ENCODE data around the gene PIK3CD. TPM values are rescaled to one million over a fixed set of nuclear protein-coding genes. Genes with fewer than 3 reads are reported as not detected.

PIK3CD gene
- total RNA-seq, 1 experiment from 2014 or later, result 23.1 TPM

DNA sequence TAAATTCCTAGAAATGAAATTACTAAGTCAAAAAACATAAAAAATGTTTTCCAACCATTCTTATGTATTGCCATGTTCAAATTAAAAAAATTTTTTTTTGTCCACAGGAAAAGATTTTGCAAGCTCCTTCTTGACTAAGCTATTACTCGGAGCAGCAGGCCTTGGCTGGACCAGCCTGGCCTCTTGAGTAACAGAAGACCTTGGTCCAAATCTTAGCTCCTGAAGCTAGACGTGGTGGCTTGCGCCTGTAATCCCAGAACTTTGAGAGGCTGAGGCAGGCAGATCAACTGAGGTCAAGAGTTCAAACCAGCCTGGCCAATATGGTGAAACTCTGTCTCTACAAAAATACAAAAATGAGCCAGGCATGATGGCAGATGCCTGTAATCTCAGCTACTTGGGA, 94.7 kb downstream of the PIK3CD start:
- no peak overlapping the region for H3K27ac Mint-ChIP-seq
- no peak for DNase-seq (ENCODE audit: low spot score)
- H3K4me1 Mint-ChIP-seq, result no peaks in the 10 kb centered on the region
- ChIA-PET CTCF (interaction anchor here (1.0 to 1.7 kb wide), 3 partner anchors 15 to 131 kb away, joined by 3 to 5 read pairs (median 5); no protein-coding TSS in a partner anchor), POLR2A (interaction anchor here (0.6 to 0.7 kb wide), 2 partner anchors 14 to 113 kb away, joined by 3 to 8 read pairs; no protein-coding TSS in a partner anchor)
- no peaks in the 10 kb centered on the region for H3K27me3 Mint-ChIP-seq (ENCODE audit: low read depth)
- no peak for ATAC-seq
- H3K4me3 Mint-ChIP-seq, result no peak overlapping the region
- H3K36me3 Mint-ChIP-seq, result peaks cover 67% of the 10 kb centered on the region
- TF ChIP-seq NR3C1 (CRISPR knock-in tag; conservative IDR thresholded peaks at IDR 0.05; ENCODE audit: low read depth) (no peak), FOXP1 (CRISPR knock-in tag; IDR thresholded peaks at IDR 0.05; ENCODE audit: borderline replicate concordance) (no peak), ZBTB21 (CRISPR knock-in tag; IDR thresholded peaks at IDR 0.05; ENCODE audit: borderline replicate concordance) (no peak), RELA (CRISPR knock-in tag; IDR thresholded peaks at IDR 0.05; ENCODE audit: borderline replicate concordance) (no peak), EMX1 (CRISPR knock-in tag; IDR thresholded peaks at IDR 0.05) (no peak), ATF2 (CRISPR knock-in tag; IDR thresholded peaks at IDR 0.05; ENCODE audit: borderline replicate concordance, low read depth) (no peak), MAX (CRISPR knock-in tag; IDR thresholded peaks at IDR 0.05) (no peak), ZNF423 (CRISPR knock-in tag; IDR thresholded peaks at IDR 0.05) (no peak), HMGA2 (CRISPR knock-in tag; IDR thresholded peaks at IDR 0.05) (no peak), ETV6 (CRISPR knock-in tag; IDR thresholded peaks at IDR 0.05) (no peak)
- TF ChIP-seq, protein P1, sequence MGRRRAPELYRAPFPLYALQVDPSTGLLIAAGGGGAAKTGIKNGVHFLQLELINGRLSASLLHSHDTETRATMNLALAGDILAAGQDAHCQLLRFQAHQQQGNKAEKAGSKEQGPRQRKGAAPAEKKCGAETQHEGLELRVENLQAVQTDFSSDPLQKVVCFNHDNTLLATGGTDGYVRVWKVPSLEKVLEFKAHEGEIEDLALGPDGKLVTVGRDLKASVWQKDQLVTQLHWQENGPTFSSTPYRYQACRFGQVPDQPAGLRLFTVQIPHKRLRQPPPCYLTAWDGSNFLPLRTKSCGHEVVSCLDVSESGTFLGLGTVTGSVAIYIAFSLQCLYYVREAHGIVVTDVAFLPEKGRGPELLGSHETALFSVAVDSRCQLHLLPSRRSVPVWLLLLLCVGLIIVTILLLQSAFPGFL (CRISPR knock-in tag; IDR thresholded peaks at IDR 0.05; ENCODE audit: borderline replicate concordance), result no peak
- no peaks in the 10 kb centered on the region for H3K9me3 Mint-ChIP-seq

GRCh38 chr1:9746651-9747050, 95.1 kb downstream of the PIK3CD start:
- POLR2A ChIA-PET, result interaction anchor here (0.7 kb wide), 1 partner anchor 14 kb away, joined by 3 read pairs; no protein-coding TSS in a partner anchor
- Mint-ChIP-seq H3K4me3 (no peak overlapping the region), H3K27ac (no peak overlapping the region), H3K27me3 (ENCODE audit: low read depth) (no peaks in the 10 kb centered on the region), H3K9me3 (no peaks in the 10 kb centered on the region), H3K4me1 (no peaks in the 10 kb centered on the region), H3K36me3 (peaks cover 67% of the 10 kb centered on the region)
- CTCF ChIA-PET, result interaction anchor here (1.0 to 1.7 kb wide), 3 partner anchors 15 to 131 kb away, joined by 3 to 5 read pairs (median 5); no protein-coding TSS in a partner anchor
- ATAC-seq (no peak), DNase-seq (ENCODE audit: low spot score) (no peak)
- TF ChIP-seq PRDM15 (CRISPR knock-in tag; IDR thresholded peaks at IDR 0.05) (no peak), FOXJ3 (CRISPR knock-in tag; IDR thresholded peaks at IDR 0.05; ENCODE audit: borderline replicate concordance) (no peak), HMGA2 (CRISPR knock-in tag; IDR thresholded peaks at IDR 0.05) (no peak), ESRRA (CRISPR knock-in tag; IDR thresholded peaks at IDR 0.05; ENCODE audit: borderline replicate concordance) (no peak), ZNF121 (CRISPR knock-in tag; IDR thresholded peaks at IDR 0.05) (no peak), SOX15 (CRISPR knock-in tag; IDR thresholded peaks at IDR 0.05) (no peak), ATF1 (CRISPR knock-in tag; IDR thresholded peaks at IDR 0.05) (no peak), CTCF (IDR thresholded peaks at IDR 0.05) (no peak)
- TF ChIP-seq, protein P2, sequence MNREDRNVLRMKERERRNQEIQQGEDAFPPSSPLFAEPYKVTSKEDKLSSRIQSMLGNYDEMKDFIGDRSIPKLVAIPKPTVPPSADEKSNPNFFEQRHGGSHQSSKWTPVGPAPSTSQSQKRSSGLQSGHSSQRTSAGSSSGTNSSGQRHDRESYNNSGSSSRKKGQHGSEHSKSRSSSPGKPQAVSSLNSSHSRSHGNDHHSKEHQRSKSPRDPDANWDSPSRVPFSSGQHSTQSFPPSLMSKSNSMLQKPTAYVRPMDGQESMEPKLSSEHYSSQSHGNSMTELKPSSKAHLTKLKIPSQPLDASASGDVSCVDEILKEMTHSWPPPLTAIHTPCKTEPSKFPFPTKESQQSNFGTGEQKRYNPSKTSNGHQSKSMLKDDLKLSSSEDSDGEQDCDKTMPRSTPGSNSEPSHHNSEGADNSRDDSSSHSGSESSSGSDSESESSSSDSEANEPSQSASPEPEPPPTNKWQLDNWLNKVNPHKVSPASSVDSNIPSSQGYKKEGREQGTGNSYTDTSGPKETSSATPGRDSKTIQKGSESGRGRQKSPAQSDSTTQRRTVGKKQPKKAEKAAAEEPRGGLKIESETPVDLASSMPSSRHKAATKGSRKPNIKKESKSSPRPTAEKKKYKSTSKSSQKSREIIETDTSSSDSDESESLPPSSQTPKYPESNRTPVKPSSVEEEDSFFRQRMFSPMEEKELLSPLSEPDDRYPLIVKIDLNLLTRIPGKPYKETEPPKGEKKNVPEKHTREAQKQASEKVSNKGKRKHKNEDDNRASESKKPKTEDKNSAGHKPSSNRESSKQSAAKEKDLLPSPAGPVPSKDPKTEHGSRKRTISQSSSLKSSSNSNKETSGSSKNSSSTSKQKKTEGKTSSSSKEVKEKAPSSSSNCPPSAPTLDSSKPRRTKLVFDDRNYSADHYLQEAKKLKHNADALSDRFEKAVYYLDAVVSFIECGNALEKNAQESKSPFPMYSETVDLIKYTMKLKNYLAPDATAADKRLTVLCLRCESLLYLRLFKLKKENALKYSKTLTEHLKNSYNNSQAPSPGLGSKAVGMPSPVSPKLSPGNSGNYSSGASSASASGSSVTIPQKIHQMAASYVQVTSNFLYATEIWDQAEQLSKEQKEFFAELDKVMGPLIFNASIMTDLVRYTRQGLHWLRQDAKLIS (CRISPR knock-in tag; IDR thresholded peaks at IDR 0.05; ENCODE audit: borderline replicate concordance), result no peak
- TF ChIP-seq, protein P3, sequence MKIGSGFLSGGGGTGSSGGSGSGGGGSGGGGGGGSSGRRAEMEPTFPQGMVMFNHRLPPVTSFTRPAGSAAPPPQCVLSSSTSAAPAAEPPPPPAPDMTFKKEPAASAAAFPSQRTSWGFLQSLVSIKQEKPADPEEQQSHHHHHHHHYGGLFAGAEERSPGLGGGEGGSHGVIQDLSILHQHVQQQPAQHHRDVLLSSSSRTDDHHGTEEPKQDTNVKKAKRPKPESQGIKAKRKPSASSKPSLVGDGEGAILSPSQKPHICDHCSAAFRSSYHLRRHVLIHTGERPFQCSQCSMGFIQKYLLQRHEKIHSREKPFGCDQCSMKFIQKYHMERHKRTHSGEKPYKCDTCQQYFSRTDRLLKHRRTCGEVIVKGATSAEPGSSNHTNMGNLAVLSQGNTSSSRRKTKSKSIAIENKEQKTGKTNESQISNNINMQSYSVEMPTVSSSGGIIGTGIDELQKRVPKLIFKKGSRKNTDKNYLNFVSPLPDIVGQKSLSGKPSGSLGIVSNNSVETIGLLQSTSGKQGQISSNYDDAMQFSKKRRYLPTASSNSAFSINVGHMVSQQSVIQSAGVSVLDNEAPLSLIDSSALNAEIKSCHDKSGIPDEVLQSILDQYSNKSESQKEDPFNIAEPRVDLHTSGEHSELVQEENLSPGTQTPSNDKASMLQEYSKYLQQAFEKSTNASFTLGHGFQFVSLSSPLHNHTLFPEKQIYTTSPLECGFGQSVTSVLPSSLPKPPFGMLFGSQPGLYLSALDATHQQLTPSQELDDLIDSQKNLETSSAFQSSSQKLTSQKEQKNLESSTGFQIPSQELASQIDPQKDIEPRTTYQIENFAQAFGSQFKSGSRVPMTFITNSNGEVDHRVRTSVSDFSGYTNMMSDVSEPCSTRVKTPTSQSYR (CRISPR knock-in tag; IDR thresholded peaks at IDR 0.05), result no peak
